PC-3 (cell line): ENCODE data around the gene CLVS2. TPM values are rescaled to one million over a fixed set of nuclear protein-coding genes. Genes with fewer than 3 reads are reported as not detected.

Source experiments
- ATAC-seq: fragments of 200-7000 bp; cut with Tn5 transposase; 2 replicates; pipeline ENCODE4 v1.9.1; 2020; ENCODE audit warnings: mild to moderate bottlenecking, moderate library complexity
- BruUV-seq: library from RNA; stranded (reverse); fragments of 400-500 nt; replicated peaks from 2 replicates; lab custom pipeline; 2021; lab: Mats Ljungman, UMichigan
- CTCF ChIA-PET: fragments of 300-600 bp; sonication (Branson Sonifier 250); formaldehyde crosslinking; loops from one replicate; lab custom pipeline; 2022; ENCODE audit warnings: antibody characterized with exemption; lab: Charles Lee
- POLR2A ChIA-PET: fragments of 300-600 bp; sonication (Branson Sonifier 250); formaldehyde crosslinking; loops from one replicate; lab custom pipeline; 2022; ENCODE audit warnings: antibody characterized with exemption; ENCODE audit not compliant: unreplicated experiment; lab: Charles Lee
- DNase-seq: peaks from one replicate; pipeline ENCODE4 v3.0.0-alpha.2; 2015
- H2AFZ ChIP-seq: fragments of 300-600 bp; sonication (generic); 2 replicates; pipeline ENCODE4 v1.6.0; 2016; ENCODE audit warnings: antibody characterized with exemption, low read length
- H3F3A ChIP-seq: fragments of 300-600 bp; sonication (generic); one replicate; pipeline ENCODE4 v1.6.0; 2017; ENCODE audit warnings: antibody characterized with exemption, low read length, control low read depth, mild to moderate bottlenecking; ENCODE audit not compliant: unreplicated experiment
- H3K27ac ChIP-seq: fragments of 300-600 bp; sonication (generic); 2 replicates; pipeline ENCODE4 v1.5.1; 2016; ENCODE audit warnings: mild to moderate bottlenecking, low read length
- H3K27me3 ChIP-seq: fragments of 300-600 bp; sonication (generic); 2 replicates; pipeline ENCODE4 v1.6.1; 2016; ENCODE audit warnings: low read length, mixed read lengths
- H3K36me3 ChIP-seq: fragments of 300-600 bp; sonication (generic); 2 replicates; pipeline ENCODE4 v1.6.1; 2016; ENCODE audit warnings: low read depth, mixed run types, low read length, mixed read lengths
- H3K4me1 ChIP-seq: fragments of 300-600 bp; sonication (generic); 2 replicates; pipeline ENCODE4 v1.5.1; 2016; ENCODE audit warnings: low read length; ENCODE audit not compliant: insufficient read depth
- H3K4me2 ChIP-seq: fragments of 300-600 bp; sonication (generic); 2 replicates; pipeline ENCODE4 v1.6.0; 2016; ENCODE audit warnings: low read length
- H3K4me3 ChIP-seq: fragments of 300-600 bp; sonication (generic); 2 replicates; pipeline ENCODE4 v1.5.1; 2016; ENCODE audit warnings: mild to moderate bottlenecking, low read length, mixed read lengths
- H3K79me2 ChIP-seq: fragments of 300-600 bp; sonication (generic); 2 replicates; pipeline ENCODE4 v1.6.1; 2017; ENCODE audit warnings: low read length, mixed read lengths
- H3K9ac ChIP-seq: fragments of 300-600 bp; sonication (generic); 2 replicates; pipeline ENCODE4 v1.6.0; 2016; ENCODE audit warnings: mild to moderate bottlenecking, low read length
- H3K9me2 ChIP-seq: fragments of 300-600 bp; sonication (generic); replicated peaks from 2 replicates; pipeline ENCODE4 v1.6.1; 2016; ENCODE audit warnings: mixed run types, low read length, mixed read lengths
- H3K9me3 ChIP-seq: fragments of 300-600 bp; sonication (generic); 2 replicates; pipeline ENCODE4 v1.6.1; 2016; ENCODE audit warnings: low read length, mixed read lengths
- H4K20me1 ChIP-seq: fragments of 300-600 bp; sonication (generic); 2 replicates; pipeline ENCODE4 v1.6.1; 2016; ENCODE audit warnings: low read length, mixed read lengths
- EZH2 ChIP-seq: fragments of 300-600 bp; sonication (generic); IDR thresholded peaks from one replicate; pipeline ENCODE4 v1.6.1; 2017; ENCODE audit warnings: antibody characterized with exemption, mild to moderate bottlenecking, low read length; ENCODE audit not compliant: unreplicated experiment
- EZH2phosphoT487 ChIP-seq: fragments of 300-600 bp; sonication (generic); IDR thresholded peaks from 2 replicates; pipeline ENCODE4 v1.6.1; 2018; ENCODE audit warnings: mild to moderate bottlenecking, antibody characterized with exemption, low read length, borderline replicate concordance
- intact Hi-C: fragments of 100-400 bp; cut with micrococcal nuclease; formaldehyde crosslinking; loops from 2 replicates; pipeline ENCODE4 v1.9.0; 2023
- total RNA-seq: library from RNA; depleted of rRNA; stranded (reverse); fragments of >200 nt; gene quantifications from 2 replicates; pipeline ENCODE4 v1.2.3, GENCODE V29; 2014
- TF ChIP-seq, protein P1 (sequence below): fragments of 300-600 bp; sonication (generic); conservative IDR thresholded peaks from 2 replicates; pipeline ENCODE4 v1.5.1; 2017; ENCODE audit warnings: antibody characterized with exemption, low read depth, mild to moderate bottlenecking, low read length

Gene CLVS2
- total RNA-seq, 1 experiment from 2014 or later: not detected

DNA sequence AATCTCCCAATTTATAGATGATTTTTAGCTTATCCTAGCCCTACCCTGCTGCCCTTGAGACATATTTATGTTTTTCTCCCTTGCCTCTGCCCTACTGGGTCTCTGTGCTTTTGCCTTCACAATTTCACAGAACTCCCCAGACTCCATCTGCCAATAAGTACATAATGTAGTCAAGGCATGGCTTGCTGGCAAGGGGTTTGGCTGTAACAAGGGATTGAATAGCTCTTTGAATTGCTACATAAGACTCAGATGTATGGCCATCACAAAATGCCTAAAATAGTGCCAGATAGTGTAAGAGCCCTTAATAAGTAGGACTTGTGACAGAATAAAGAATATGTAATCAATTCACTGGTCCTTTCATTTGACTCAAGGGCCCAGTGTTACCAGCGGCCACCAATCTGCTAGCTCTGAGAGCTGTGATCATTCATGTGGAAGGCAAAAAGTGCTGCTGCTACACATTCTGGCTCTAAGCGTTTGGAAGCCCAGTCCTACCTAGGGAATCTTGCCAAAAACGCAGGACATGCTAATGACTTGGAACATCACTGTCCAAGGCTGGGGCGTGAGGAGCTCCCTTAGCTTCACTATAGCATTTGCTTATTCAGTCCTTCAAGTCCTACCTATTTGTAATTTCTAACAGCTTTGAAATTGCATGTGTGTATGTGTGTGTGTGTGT lies 20.5 kb downstream of the CLVS2 start:
- H3K36me3 ChIP-seq: no peaks in the 10 kb centered on the region
- no peak for DNase-seq
- no peak overlapping the region for H3K27ac ChIP-seq
- H3K9me3 ChIP-seq: no peaks in the 10 kb centered on the region
- H3K4me3 ChIP-seq: no peak overlapping the region
- no TSS peak for BruUV-seq
- H3K4me2 ChIP-seq: no peak overlapping the region
- no peaks in the 10 kb centered on the region for H3F3A ChIP-seq
- H3K4me1 ChIP-seq: no peaks in the 10 kb centered on the region
- TF ChIP-seq EZH2phosphoT487 (no peak), EZH2 (no peak)
- TF ChIP-seq, protein P1, sequence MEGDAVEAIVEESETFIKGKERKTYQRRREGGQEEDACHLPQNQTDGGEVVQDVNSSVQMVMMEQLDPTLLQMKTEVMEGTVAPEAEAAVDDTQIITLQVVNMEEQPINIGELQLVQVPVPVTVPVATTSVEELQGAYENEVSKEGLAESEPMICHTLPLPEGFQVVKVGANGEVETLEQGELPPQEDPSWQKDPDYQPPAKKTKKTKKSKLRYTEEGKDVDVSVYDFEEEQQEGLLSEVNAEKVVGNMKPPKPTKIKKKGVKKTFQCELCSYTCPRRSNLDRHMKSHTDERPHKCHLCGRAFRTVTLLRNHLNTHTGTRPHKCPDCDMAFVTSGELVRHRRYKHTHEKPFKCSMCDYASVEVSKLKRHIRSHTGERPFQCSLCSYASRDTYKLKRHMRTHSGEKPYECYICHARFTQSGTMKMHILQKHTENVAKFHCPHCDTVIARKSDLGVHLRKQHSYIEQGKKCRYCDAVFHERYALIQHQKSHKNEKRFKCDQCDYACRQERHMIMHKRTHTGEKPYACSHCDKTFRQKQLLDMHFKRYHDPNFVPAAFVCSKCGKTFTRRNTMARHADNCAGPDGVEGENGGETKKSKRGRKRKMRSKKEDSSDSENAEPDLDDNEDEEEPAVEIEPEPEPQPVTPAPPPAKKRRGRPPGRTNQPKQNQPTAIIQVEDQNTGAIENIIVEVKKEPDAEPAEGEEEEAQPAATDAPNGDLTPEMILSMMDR: no peak
- no peak overlapping the region for H2AFZ ChIP-seq
- intact Hi-C loops: no loop called here
- H4K20me1 ChIP-seq: no peaks in the 10 kb centered on the region
- H3K9ac ChIP-seq: no peak overlapping the region
- ATAC-seq: no peak
- H3K79me2 ChIP-seq: no peaks in the 10 kb centered on the region
- no peaks in the 10 kb centered on the region for H3K9me2 ChIP-seq
- POLR2A ChIA-PET: no interaction called here
- H3K27me3 ChIP-seq: no peaks in the 10 kb centered on the region
- CTCF ChIA-PET: no interaction called here

GRCh38 chr6:123017104-123017682 lies 21.2 kb downstream of the CLVS2 start:
- H3K9ac ChIP-seq: no peak overlapping the region
- DNase-seq: no peak
- ATAC-seq: no peak
- intact Hi-C loops: no loop called here
- H4K20me1 ChIP-seq: no peaks in the 10 kb centered on the region
- H3K9me3 ChIP-seq: no peaks in the 10 kb centered on the region
- ChIA-PET CTCF (no interaction called here), POLR2A (no interaction called here)
- H3K27me3 ChIP-seq: no peaks in the 10 kb centered on the region
- H3F3A ChIP-seq: no peaks in the 10 kb centered on the region
- H2AFZ ChIP-seq: no peak overlapping the region
- no peaks in the 10 kb centered on the region for H3K9me2 ChIP-seq
- no peaks in the 10 kb centered on the region for H3K4me1 ChIP-seq
- no peaks in the 10 kb centered on the region for H3K36me3 ChIP-seq
- H3K79me2 ChIP-seq: no peaks in the 10 kb centered on the region
- H3K4me3 ChIP-seq: no peak overlapping the region
- BruUV-seq: no TSS peak
- TF ChIP-seq EZH2phosphoT487: no peak
- TF ChIP-seq, protein P1: no peak
- TF ChIP-seq EZH2: no peak
- H3K4me2 ChIP-seq: no peak overlapping the region
- no peak overlapping the region for H3K27ac ChIP-seq

- no TSS peak for BruUV-seq
- TF ChIP-seq EZH2 (no peak), EZH2phosphoT487 (no peak)
- TF ChIP-seq, protein P1: no peak
Measured at GRCh38 chr6:123022975-123023374, 26.9 kb downstream of the CLVS2 start.

More at GRCh38 chr6:123022975-123023374, 26.9 kb downstream of the CLVS2 start:
- peak; percentile 3 for DNase-seq
- H3K9me2 ChIP-seq: no peaks in the 10 kb centered on the region
- H3K4me2 ChIP-seq: no peak overlapping the region
- no peak overlapping the region for H2AFZ ChIP-seq
- no peaks in the 10 kb centered on the region for H3K4me1 ChIP-seq
- H3K27me3 ChIP-seq: no peaks in the 10 kb centered on the region
- ATAC-seq: no peak
- no peak overlapping the region for H3K9ac ChIP-seq
- no peaks in the 10 kb centered on the region for H3F3A ChIP-seq
- intact Hi-C loops: no loop called here
- no peaks in the 10 kb centered on the region for H3K9me3 ChIP-seq
- H3K36me3 ChIP-seq: no peaks in the 10 kb centered on the region
- ChIA-PET CTCF (no interaction called here), POLR2A (no interaction called here)
- no peaks in the 10 kb centered on the region for H4K20me1 ChIP-seq
- H3K27ac ChIP-seq: no peak overlapping the region
- H3K4me3 ChIP-seq: no peak overlapping the region
- no peaks in the 10 kb centered on the region for H3K79me2 ChIP-seq
